NCI-H128 (cell line): ENCODE results near the gene CDC25A.
"Not testable (repeated sequence)": the region's sequence is repeated elsewhere in the genome, so short reads cannot be mapped to it uniquely, and the experiment has no call there.

Source experiments
- DNase-seq: peaks from one replicate; lab custom pipeline; 2025; ENCODE audit not compliant: unreplicated experiment; lab: John Stamatoyannopoulos, UW

The CDC25A gene

GRCh38 chr3:48112108-48112791, 76.0 kb downstream of the CDC25A start:
- not testable (repeated sequence) for DNase-seq

- no peak for DNase-seq
These were observed 77.8 kb downstream of the CDC25A start for GRCh38 chr3:48110463-48110862.

- no peak for DNase-seq
These were observed 81.0 kb downstream of the CDC25A start for GRCh38 chr3:48107227-48107626.
